IMR-90 (cell line): ENCODE measurements around the gene KCNF1. TPM values are rescaled to one million over a fixed set of nuclear protein-coding genes. Genes with fewer than 3 reads are reported as not detected.

Experiments
- ATAC-seq: fragments of 200-7000 bp; cut with Tn5 transposase; 2 replicates; pipeline ENCODE4 v1.9.1; 2020; ENCODE audit warnings: low read depth, mild to moderate bottlenecking, moderate library complexity
- BruUV-seq: library from RNA; stranded (reverse); fragments of 400-500 nt; replicated peaks from 2 replicates; lab custom pipeline; 2021; lab: Mats Ljungman, UMichigan
- CTCF ChIA-PET: fragments of 300-600 bp; formaldehyde crosslinking; extraction: SDS; loops from one replicate; lab custom pipeline; 2021; ENCODE audit warnings: antibody characterized with exemption; lab: Yijun Ruan, JAX
- POLR2A ChIA-PET: fragments of 300-600 bp; sonication (Branson Sonifier 250); formaldehyde crosslinking; loops from one replicate; lab custom pipeline; 2022; ENCODE audit warnings: antibody characterized with exemption; ENCODE audit not compliant: unreplicated experiment; lab: Charles Lee
- DNase-seq: peaks from one replicate; pipeline ENCODE4 v3.0.0; 2013
- H2AFZ ChIP-seq: replicated peaks from 2 replicates; pipeline ENCODE3; 2013; ENCODE audit warnings: low read length, mild to moderate bottlenecking; ENCODE audit not compliant: poor library complexity
- H2AK5ac ChIP-seq: 2 replicates; pipeline ENCODE4 v1.6.1; 2013; ENCODE audit warnings: low read depth, low read length, inconsistent platforms
- H2AK9ac ChIP-seq: replicated peaks from 2 replicates; pipeline ENCODE3; 2013; ENCODE audit warnings: mild to moderate bottlenecking, low read depth, low read length, moderate library complexity; ENCODE audit not compliant: poor library complexity
- H2BK120ac ChIP-seq: 2 replicates; pipeline ENCODE4 v1.6.1; 2013; ENCODE audit warnings: low read depth, low read length, inconsistent platforms
- H2BK15ac ChIP-seq: 3 replicates; pipeline ENCODE4 v1.6.1; 2013; ENCODE audit warnings: low read depth, low read length, inconsistent platforms
- H2BK20ac ChIP-seq: 2 replicates; pipeline ENCODE4 v1.6.1; 2013; ENCODE audit warnings: low read depth, mild to moderate bottlenecking, inconsistent platforms, low read length, moderate library complexity
- H2BK5ac ChIP-seq: 2 replicates; pipeline ENCODE4 v1.6.1; 2013; ENCODE audit warnings: mild to moderate bottlenecking, low read depth, low read length, inconsistent platforms; ENCODE audit not compliant: poor library complexity, severe bottlenecking
- H3K14ac ChIP-seq: replicated peaks from 2 replicates; pipeline ENCODE4 v1.6.1; 2013; ENCODE audit warnings: low read depth, low read length, inconsistent platforms
- H3K18ac ChIP-seq: 2 replicates; pipeline ENCODE4 v1.6.1; 2013; ENCODE audit warnings: low read depth, low read length, control low read depth
- H3K23ac ChIP-seq: 2 replicates; pipeline ENCODE4 v1.6.1; 2013; ENCODE audit warnings: low read depth, low read length, inconsistent platforms
- H3K27ac ChIP-seq: 2 replicates; pipeline ENCODE4 v1.5.1; 2013; ENCODE audit warnings: mild to moderate bottlenecking, control low read depth, low read length; ENCODE audit not compliant: insufficient read depth
- H3K27me3 ChIP-seq: 2 replicates; pipeline ENCODE4 v1.6.1; 2013; ENCODE audit warnings: low read length; ENCODE audit not compliant: control insufficient read depth, insufficient read depth
- H3K36me3 ChIP-seq: 2 replicates; pipeline ENCODE4 v1.6.1; 2013; ENCODE audit warnings: low read length, mixed read lengths; ENCODE audit not compliant: control insufficient read depth, insufficient read depth
- H3K4ac ChIP-seq: 2 replicates; pipeline ENCODE4 v1.6.1; 2013; ENCODE audit warnings: low read depth, low read length, inconsistent platforms
- H3K4me1 ChIP-seq: 2 replicates; pipeline ENCODE4 v1.6.1; 2013; ENCODE audit warnings: low read length, mixed read lengths; ENCODE audit not compliant: control insufficient read depth, insufficient read depth
- H3K4me2 ChIP-seq: 2 replicates; pipeline ENCODE4 v1.6.1; 2013; ENCODE audit warnings: low read depth, mild to moderate bottlenecking, control low read depth, low read length, moderate library complexity
- H3K4me3 ChIP-seq: 2 replicates; pipeline ENCODE4 v1.5.1; 2013; ENCODE audit warnings: low read depth, mild to moderate bottlenecking, control low read depth, low read length, moderate library complexity; ENCODE audit not compliant: insufficient read depth
- H3K56ac ChIP-seq: 2 replicates; pipeline ENCODE4 v1.6.1; 2013; ENCODE audit warnings: low read length, inconsistent platforms; ENCODE audit not compliant: insufficient read depth; ENCODE audit errors: extremely low read depth
- H3K79me1 ChIP-seq, 2 experiments: 2 replicates each; pipeline ENCODE4 v1.6.1; 2013; ENCODE audit warnings: low read length in 2 of 2, inconsistent platforms in 1 of 2, low read depth in 1 of 2
- H3K9ac ChIP-seq: 2 replicates; pipeline ENCODE4 v1.6.1; 2013; ENCODE audit warnings: low read depth, low read length, control low read depth
- H3K9me1 ChIP-seq: 2 replicates; pipeline ENCODE4 v1.6.1; 2013; ENCODE audit warnings: low read length, inconsistent platforms; ENCODE audit not compliant: insufficient read depth
- H3K9me3 ChIP-seq: 2 replicates; pipeline ENCODE4 v1.6.1; 2013; ENCODE audit warnings: low read length; ENCODE audit not compliant: control insufficient read depth, insufficient read depth
- H4K20me1 ChIP-seq: 2 replicates; pipeline ENCODE4 v1.6.1; 2013; ENCODE audit warnings: low read length, inconsistent platforms; ENCODE audit not compliant: insufficient read depth
- H4K5ac ChIP-seq: 2 replicates; pipeline ENCODE4 v1.6.1; 2013; ENCODE audit warnings: mild to moderate bottlenecking, low read depth, low read length, control low read depth
- H4K8ac ChIP-seq, 2 experiments: 2 replicates each; pipeline ENCODE4 v1.6.1; 2013; ENCODE audit warnings: low read depth in 2 of 2, low read length in 2 of 2, control low read depth in 1 of 2, inconsistent platforms in 1 of 2
- H4K91ac ChIP-seq: 2 replicates; pipeline ENCODE4 v1.6.1; 2013; ENCODE audit warnings: low read depth, low read length, inconsistent platforms; ENCODE audit not compliant: insufficient read depth
- BHLHE40 ChIP-seq: fragments of 150-350 bp; IDR thresholded peaks from 2 replicates; pipeline ENCODE4 v1.6.1; 2016; ENCODE audit warnings: mild to moderate bottlenecking, low read depth, low read length
- CHD1 ChIP-seq: IDR thresholded peaks from 2 replicates; pipeline ENCODE4 v1.6.1; 2012; ENCODE audit warnings: low read depth, low read length, improper control_type of control experiment
- FOS ChIP-seq: fragments of 150-350 bp; IDR thresholded peaks from 2 replicates; pipeline ENCODE4 v1.6.1; 2016; ENCODE audit warnings: low read depth, low read length
- RCOR1 ChIP-seq: IDR thresholded peaks from 2 replicates; pipeline ENCODE4 v1.6.1; 2012; ENCODE audit warnings: mild to moderate bottlenecking, low read length, improper control_type of control experiment; ENCODE audit not compliant: insufficient replicate concordance
- WGBS, 2 experiments: methylation state at CpG; one replicate each; pipeline versions ENCODE4 v1.1.5 to v1.1.7; 2013; ENCODE audit warnings: missing lambda C conversion rate in 2 of 2; ENCODE audit not compliant: insufficient read length in 1 of 2; ENCODE audit errors: extremely low coverage in 2 of 2; 5-methylcytosine and 5-hydroxymethylcytosine counted together
- dilution Hi-C: fragments of 300-500 bp; cut with HindIII; formaldehyde crosslinking; loops from one replicate; pipeline ENCODE4 v1.14.3; 2018; ENCODE audit warnings: low sequenced_read_pairs; ENCODE audit not compliant: unreplicated experiment
- in situ Hi-C: fragments of 300-500 bp; cut with MboI; formaldehyde crosslinking; loops from 3 replicates; pipeline ENCODE4 v1.14.3; 2019; ENCODE audit warnings: low sequenced_read_pairs, inconsistent platforms, mixed read lengths
- intact Hi-C: fragments of 100-400 bp; cut with micrococcal nuclease; formaldehyde crosslinking; loops from 2 replicates; pipeline ENCODE4 v1.10.0; 2022
- polyA plus RNA-seq, 3 experiments: library from polyadenylated mRNA; depleted of rRNA; stranded (reverse); fragments of >200 nt; gene quantifications; 2 replicates each; pipeline ENCODE4 v1.2.3, GENCODE V29; 2012; ENCODE audit warnings: low replicate concordance in 1 of 3
- total RNA-seq: library from RNA; depleted of rRNA; stranded (reverse); fragments of >200 nt; gene quantifications from 2 replicates; pipeline ENCODE4 v1.2.3, GENCODE V29; 2012

KCNF1 gene
- total and polyA plus RNA-seq, 2 of the 4 experiments (the other 2 are of a cell fraction): 0.54 to 1.4 TPM

- ChIA-PET POLR2A (no interaction called here), CTCF (no interaction called here)
- Histone ChIP-seq H3K56ac (no peak overlapping the region), H3K27ac (no peak overlapping the region; the same call in 1 of the 2 replicates), H4K5ac (no peak overlapping the region; the same call in 1 of the 2 replicates), H2AK5ac (peak overlapping the region; percentile 100), H2AK9ac (peak overlapping the region; percentile 52), H2BK5ac (peak overlapping the region; percentile 57), H3K27me3 (no peaks in the 10 kb centered on the region), H2BK15ac (peak overlapping the region; percentile 98; the same call in 2 of the 3 replicates), H2AFZ (peak overlapping the region; percentile 15), H4K91ac (peak overlapping the region; percentile 97), H3K4ac (peak overlapping the region; percentile 94), H3K18ac (peak overlapping the region; percentile 51), H3K4me1 (peaks cover 47% of the 10 kb centered on the region), H4K20me1 (no peaks in the 10 kb centered on the region), H3K4me3 (no peak overlapping the region), H3K36me3 (no peaks in the 10 kb centered on the region), H3K4me2 (no peak overlapping the region), H3K9me1 (peaks cover 50% of the 10 kb centered on the region), H2BK120ac (peak overlapping the region; percentile 98), H2BK20ac (peak overlapping the region; percentile 97), H4K8ac (peak overlapping the region; percentile 47 to 60; a peak in 2 of 4 replicates), H3K9ac (no peak overlapping the region), H3K23ac (peak overlapping the region; percentile 59), H3K9me3 (peaks cover under 1% of the 10 kb centered on the region; the same call in 1 of the 2 replicates), H3K79me1 (peaks cover 0 to 23% of the 10 kb centered on the region in 2 experiments; a peak in 2 of 4 replicates), H3K14ac (peak overlapping the region; percentile 96)
- TF ChIP-seq FOS: no peak
- TF ChIP-seq BHLHE40: no peak
- no peak for TF ChIP-seq RCOR1
- TF ChIP-seq CHD1: no peak
- DNase-seq (no peak), ATAC-seq (no peak)
- dilution Hi-C loops: no loop called here
- 96% methylated on average over 8 of the region's 11 CpGs; no CpG with 5 or more reads in 1 of the 2 experiments for WGBS, 2 experiments
- intact Hi-C loops: no loop called here
- no TSS peak for BruUV-seq
- in situ Hi-C loops: no loop called here
These were observed 22.0 kb downstream of the KCNF1 start for GRCh38 chr2:10933700-10934225.
